Esophagus (tissue), 2 donors: ENCODE results near the gene SNRPD2. TPM values are rescaled to one million over a fixed set of nuclear protein-coding genes. Genes with fewer than 3 reads are reported as not detected.
"Not testable (repeated sequence)": the region's sequence is repeated elsewhere in the genome, so short reads cannot be mapped to it uniquely, and the experiment has no call there.

Experiments used
- H3K27ac ChIP-seq, 2 donors: one replicate each; pipeline ENCODE4 v1.5.1; 2013; ENCODE audit warnings: low read depth in 2 of 2, mild to moderate bottlenecking in 2 of 2, inconsistent platforms in 1 of 2, low read length in 1 of 2, moderate library complexity in 1 of 2
- H3K27me3 ChIP-seq, 2 donors: one replicate each; pipeline ENCODE4 v1.6.1; 2013; ENCODE audit warnings: low read length in 2 of 2, control low read depth in 1 of 2, mild to moderate bottlenecking in 1 of 2; ENCODE audit not compliant: insufficient read depth in 2 of 2, control insufficient read depth in 1 of 2
- H3K36me3 ChIP-seq, 2 donors: one replicate each; pipeline ENCODE4 v1.6.1; 2013; ENCODE audit warnings: low read length in 1 of 2; ENCODE audit not compliant: control insufficient read depth in 2 of 2, insufficient read depth in 2 of 2
- H3K4me1 ChIP-seq, 2 donors: one replicate each; pipeline ENCODE4 v1.6.1; 2013; ENCODE audit warnings: low read length in 1 of 2; ENCODE audit not compliant: control insufficient read depth in 2 of 2, insufficient read depth in 2 of 2
- H3K4me3 ChIP-seq, 2 donors: one replicate each; pipeline ENCODE4 v1.5.1; 2013; ENCODE audit warnings: low read length in 2 of 2, mild to moderate bottlenecking in 2 of 2, low read depth in 1 of 2, moderate library complexity in 1 of 2
- H3K9me3 ChIP-seq, 2 donors: one replicate each; pipeline ENCODE4 v1.6.1; 2013; ENCODE audit warnings: mild to moderate bottlenecking in 2 of 2, low read depth in 1 of 2, low read length in 1 of 2, moderate library complexity in 1 of 2; ENCODE audit not compliant: control insufficient read depth in 2 of 2, insufficient read depth in 1 of 2
- WGBS, 2 donors: extraction: QIAGEN DNeasy Blood & Tissue Kit; methylation state at CpG; one replicate each; pipeline ENCODE4 v1.1.7; 2013; 5-methylcytosine and 5-hydroxymethylcytosine counted together
- polyA plus RNA-seq, 2 donors: library from polyadenylated mRNA; stranded (reverse); fragments of 200-250 nt; gene quantifications; one replicate each; pipeline ENCODE4 v1.2.3, GENCODE V29; 2013
- donor health status: healthy with polysubstance abuse.
- donor health status: Bipolar disorder and iron deficiency.

SNRPD2 gene
- 100 to 1,000 TPM; 291 to 376 TPM for polyA plus RNA-seq

GRCh38 chr19:45691516-45692186 is at the start of gene SNRPD2:
TSS of gene SNRPD2 (minus strand) at chr19:45691953. CDS start at chr19:45691888, 65 bp downstream.
- WGBS, 2 donors = 0 to 1% methylated on average over 36 of the region's 36 CpGs
- peak within 1 kb of the TSS; percentile 73 to 79 for H3K4me3 ChIP-seq
- H3K4me1 ChIP-seq = peaks cover 0 to 3% of the 10 kb centered on the region in 2 donors
- H3K36me3 ChIP-seq = peaks cover 5 to 23% of the 10 kb centered on the region in 2 donors
- peak within 1 kb of the TSS; percentile 91 to 97 for H3K27ac ChIP-seq
- no peaks in the 10 kb centered on the region for H3K9me3 ChIP-seq
- no peaks in the 10 kb centered on the region for H3K27me3 ChIP-seq

DNA sequence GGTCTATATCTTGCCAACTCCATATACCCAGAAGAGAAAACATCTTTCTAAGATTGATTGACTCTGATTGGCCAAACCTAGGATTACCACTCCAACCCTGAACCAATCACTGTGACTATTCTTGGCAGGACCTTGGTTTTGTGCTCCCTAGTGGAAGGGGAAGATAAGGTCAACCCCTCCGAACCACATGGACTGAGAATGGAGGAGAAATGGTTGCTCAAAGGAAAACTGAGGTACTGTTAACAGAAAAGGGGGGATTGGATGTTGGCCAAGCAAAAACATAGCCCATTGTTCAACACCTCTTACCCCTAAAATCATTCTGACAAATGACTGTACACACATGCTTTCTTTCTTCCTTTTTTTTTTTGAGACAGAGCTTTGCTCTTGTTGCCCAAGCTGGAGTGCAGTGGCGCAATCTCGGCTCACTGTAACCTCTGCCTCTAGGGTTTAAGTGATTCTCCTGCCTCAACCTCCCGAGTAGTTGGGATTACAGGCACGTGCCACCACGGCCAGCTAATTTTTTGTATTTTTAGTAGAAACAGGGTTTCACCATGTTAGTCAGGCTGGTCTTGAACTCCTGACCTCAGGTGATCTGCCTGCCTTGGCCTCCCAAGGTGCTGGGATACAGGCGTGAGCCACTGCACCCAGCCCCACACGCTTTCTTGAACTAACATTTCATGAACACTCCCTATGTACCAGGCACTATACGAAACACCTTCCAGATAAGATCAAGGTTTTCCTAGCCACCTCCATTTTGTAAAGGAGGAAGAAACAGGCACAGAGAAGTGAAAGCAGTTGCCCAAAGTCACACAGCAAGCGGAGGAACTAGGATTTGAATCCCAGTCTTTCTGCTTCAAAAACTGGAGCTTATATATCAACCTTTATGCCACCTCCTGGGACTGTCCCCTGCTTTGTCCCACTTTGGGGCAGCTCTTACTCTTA is 48.0 kb upstream of the SNRPD2 start:
- H3K4me1 ChIP-seq = no peaks in the 10 kb centered on the region
- 85 to 86% methylated on average over 10 of the region's 10 CpGs for WGBS, 2 donors

DNA sequence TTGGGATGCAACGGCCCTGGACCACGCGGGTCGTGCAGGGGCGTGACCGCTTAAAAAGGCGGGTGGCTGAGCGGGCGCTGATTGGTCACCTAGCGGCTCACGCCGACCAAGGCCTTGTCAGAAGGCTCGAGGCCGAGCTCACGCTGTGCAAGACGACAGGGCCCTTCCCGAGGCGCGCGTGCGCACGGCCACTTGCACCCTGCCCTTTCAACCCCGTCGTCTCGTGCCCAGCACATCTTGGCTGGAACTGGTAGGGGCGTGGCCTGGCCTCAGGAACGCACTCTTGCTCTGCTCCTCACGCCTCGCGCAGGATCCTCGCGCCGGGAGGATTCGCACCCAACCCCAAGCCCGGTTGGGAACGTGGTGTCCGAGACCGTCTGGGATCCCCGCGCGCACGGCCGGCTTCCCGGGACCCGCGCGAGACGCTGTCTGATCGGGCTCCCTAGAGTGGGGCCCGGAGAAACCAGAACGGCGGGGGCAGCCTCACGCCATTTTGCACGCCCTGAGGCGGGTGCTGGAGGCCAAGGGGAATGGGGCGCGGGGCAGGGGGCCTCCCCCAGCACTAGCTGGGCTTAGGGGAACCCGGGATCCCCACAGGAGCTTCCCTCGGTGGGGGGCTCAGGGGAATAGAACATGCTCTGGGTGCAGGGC is 41.5 kb upstream of the SNRPD2 start, which contains the start of gene MEIOSIN:
Gene MEIOSIN, plus strand, starts transcription at position 280 of the 651 bp plus-strand sequence. CDS start 1,938 bp downstream, outside the sequence.
- Histone ChIP-seq H3K4me1 (no peaks in the 10 kb centered on the region), H3K4me3 (no peak within 1 kb of the TSS), H3K27ac (no peak within 1 kb of the TSS), H3K9me3 (no peaks in the 10 kb centered on the region), H3K27me3 (no peaks in the 10 kb centered on the region), H3K36me3 (no peaks in the 10 kb centered on the region)
- WGBS, 2 donors = 91 to 92% methylated on average over 59 of the region's 59 CpGs

More for the DNA sequence above, 48.0 kb upstream of the SNRPD2 start:
- Histone ChIP-seq H3K4me3 (no peak overlapping the region), H3K9me3 (no peaks in the 10 kb centered on the region), H3K27ac (no peak overlapping the region), H3K36me3 (no peaks in the 10 kb centered on the region), H3K27me3 (no peaks in the 10 kb centered on the region)

- Histone ChIP-seq H3K27me3 (no peaks in the 10 kb centered on the region), H3K27ac (peak within 1 kb of the TSS; percentile 77 to 95), H3K4me1 (peaks cover 0 to 3% of the 10 kb centered on the region in 2 donors), H3K36me3 (no peaks in the 10 kb centered on the region), H3K4me3 (peak within 1 kb of the TSS; percentile 58 to 94), H3K9me3 (no peaks in the 10 kb centered on the region)
- WGBS, 2 donors = 1 to 2% methylated on average over 48 of the region's 48 CpGs
These were observed 38.9 kb upstream of the SNRPD2 start, which contains the start of gene FBXO46 for GRCh38 chr19:45730368-45731288. TSS of gene FBXO46 (minus strand) at chr19:45730896. CDS start at chr19:45713495, 17,401 bp downstream.

- H3K9me3 ChIP-seq = no peaks in the 10 kb centered on the region
- H3K36me3 ChIP-seq = no peaks in the 10 kb centered on the region
- peak overlapping the region; percentile 58 to 94 for H3K4me3 ChIP-seq
- H3K4me1 ChIP-seq = peaks cover 0 to 3% of the 10 kb centered on the region in 2 donors
- H3K27ac ChIP-seq = peak overlapping the region; percentile 77 to 95
- no peaks in the 10 kb centered on the region for H3K27me3 ChIP-seq
- WGBS, 2 donors = 6 to 8% methylated on average over 10 of the region's 10 CpGs
These were observed 38.1 kb upstream of the SNRPD2 start for GRCh38 chr19:45729800-45730290.

DNA sequence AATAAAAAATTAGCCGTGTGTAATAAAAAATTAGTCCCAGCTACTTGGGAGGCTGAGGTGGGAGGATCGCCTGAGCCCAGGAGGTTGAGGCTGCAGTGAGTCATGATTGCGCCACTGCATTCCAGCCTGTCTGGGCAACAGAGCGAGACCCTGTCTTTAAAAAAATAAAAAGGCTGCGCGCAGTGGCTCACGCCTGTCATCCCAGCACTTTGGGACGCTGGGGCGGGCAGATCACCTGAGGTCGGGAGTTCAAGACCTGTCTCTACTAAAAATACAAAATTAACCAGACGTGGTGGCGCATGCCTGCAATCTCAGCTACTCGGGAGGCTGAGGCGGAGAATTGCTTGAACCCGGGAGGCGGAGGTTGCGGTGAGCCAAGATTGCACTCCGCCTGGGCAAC is 36.9 kb upstream of the SNRPD2 start:
- not testable (repeated sequence) for H3K4me1 ChIP-seq, H3K27me3 ChIP-seq, H3K27ac ChIP-seq, H3K36me3 ChIP-seq, H3K4me3 ChIP-seq, H3K9me3 ChIP-seq
- WGBS, 2 donors = 90 to 93% methylated on average over 18 of the region's 18 CpGs

DNA sequence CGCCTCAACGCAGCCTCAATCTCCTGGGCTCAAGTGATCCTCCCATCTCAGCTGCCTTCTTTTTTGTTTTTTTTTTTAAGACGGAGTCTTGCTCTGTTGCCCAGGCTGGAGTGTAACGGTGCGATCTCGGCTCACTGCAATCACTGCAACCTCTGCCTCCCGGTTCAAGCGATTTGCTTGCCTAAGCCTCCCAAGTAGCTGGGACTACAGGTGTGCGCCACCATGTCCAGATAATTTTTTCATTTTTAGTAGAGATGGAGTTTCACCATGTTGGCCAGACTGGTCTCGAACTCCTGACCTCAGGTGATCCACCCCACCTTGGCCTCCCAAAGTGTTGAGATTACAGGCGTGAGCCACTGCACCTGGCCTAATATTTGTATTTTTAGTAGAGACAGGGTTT is 28.3 kb upstream of the SNRPD2 start:
- H3K27ac ChIP-seq, H3K4me3 ChIP-seq, H3K27me3 ChIP-seq, H3K9me3 ChIP-seq, H3K4me1 ChIP-seq: not testable (repeated sequence)
- H3K36me3 ChIP-seq = peaks cover 0 to 10% of the 10 kb centered on the region in 2 donors
- WGBS, 2 donors = 97 to 98% methylated on average over 11 of the region's 11 CpGs

- H3K27me3 ChIP-seq = no peaks in the 10 kb centered on the region
- WGBS, 2 donors = 45 to 54% methylated on average over 12 of the region's 12 CpGs
- H3K36me3 ChIP-seq = peaks cover 0 to 13% of the 10 kb centered on the region in 2 donors
- H3K27ac ChIP-seq = peak overlapping the region; percentile 94 to 96
- H3K4me1 ChIP-seq = peaks cover 0 to 9% of the 10 kb centered on the region in 2 donors
- no peaks in the 10 kb centered on the region for H3K9me3 ChIP-seq
- peak overlapping the region; percentile 54 to 67 for H3K4me3 ChIP-seq
These were observed 26.4 kb upstream of the SNRPD2 start for GRCh38 chr19:45717983-45718650.
